Embryonic facial prominence (tissue), 1 donor: ENCODE measurements around the gene UQCC3.
"Not testable (repeated sequence)": the region's sequence is repeated elsewhere in the genome, so short reads cannot be mapped to it uniquely, and the experiment has no call there.

ENCODE experiments used
- DNase-seq: peaks from one replicate; pipeline ENCODE4 v3.0.0-alpha.2; 2016; ENCODE audit errors: extremely low spot score

Gene UQCC3

GRCh38 chr11:62702246-62702645, 30.8 kb downstream of the UQCC3 start:
- DNase-seq = no peak

GRCh38 chr11:62703921-62704320, 32.4 kb downstream of the UQCC3 start:
- not testable (repeated sequence) for DNase-seq

- no peak for DNase-seq
These were observed 33.9 kb downstream of the UQCC3 start for GRCh38 chr11:62705413-62705812.

GRCh38 chr11:62705880-62706849, 34.7 kb downstream of the UQCC3 start:
- peak; percentile 84 for DNase-seq

GRCh38 chr11:62706850-62707247, 35.4 kb downstream of the UQCC3 start:
- DNase-seq = no peak

- DNase-seq = peak; percentile 8
These were observed 35.9 kb downstream of the UQCC3 start, which contains the start of the genes BSCL2 and GNG3 for GRCh38 chr11:62707277-62707861. Gene BSCL2, minus strand, starts transcription at chr11:62707424. Its CDS starts 229 bp downstream, at chr11:62707195. Gene GNG3, plus strand, starts transcription at chr11:62707676. Its CDS starts 620 bp downstream, at chr11:62708296.

GRCh38 chr11:62708392-62708791, 36.9 kb downstream of the UQCC3 start:
- no peak for DNase-seq

- no peak for DNase-seq
These were observed 37.3 kb downstream of the UQCC3 start for GRCh38 chr11:62708793-62709192.

- DNase-seq = peak; percentile 98
These were observed 38.0 kb downstream of the UQCC3 start for GRCh38 chr11:62709247-62710000.

- no peak for DNase-seq
These were observed 38.5 kb downstream of the UQCC3 start for GRCh38 chr11:62710001-62710345.

- DNase-seq = no peak
These were observed 40.9 kb downstream of the UQCC3 start for GRCh38 chr11:62712276-62712812.

GRCh38 chr11:62712861-62713260, 41.4 kb downstream of the UQCC3 start:
- no peak for DNase-seq

GRCh38 chr11:62713343-62713742, 41.9 kb downstream of the UQCC3 start:
- no peak for DNase-seq

GRCh38 chr11:62715150-62716130, 44.0 kb downstream of the UQCC3 start:
- DNase-seq = no peak

- no peak for DNase-seq
These were observed 44.7 kb downstream of the UQCC3 start for GRCh38 chr11:62716206-62716605.

GRCh38 chr11:62716816-62717215, 45.3 kb downstream of the UQCC3 start:
- no peak for DNase-seq

- no peak for DNase-seq
These were observed 48.0 kb downstream of the UQCC3 start for GRCh38 chr11:62719302-62719978.

GRCh38 chr11:62721994-62722393, 50.5 kb downstream of the UQCC3 start:
- DNase-seq = no peak
